ENCODE measurements around the gene EHBP1.

Gene EHBP1

DNA sequence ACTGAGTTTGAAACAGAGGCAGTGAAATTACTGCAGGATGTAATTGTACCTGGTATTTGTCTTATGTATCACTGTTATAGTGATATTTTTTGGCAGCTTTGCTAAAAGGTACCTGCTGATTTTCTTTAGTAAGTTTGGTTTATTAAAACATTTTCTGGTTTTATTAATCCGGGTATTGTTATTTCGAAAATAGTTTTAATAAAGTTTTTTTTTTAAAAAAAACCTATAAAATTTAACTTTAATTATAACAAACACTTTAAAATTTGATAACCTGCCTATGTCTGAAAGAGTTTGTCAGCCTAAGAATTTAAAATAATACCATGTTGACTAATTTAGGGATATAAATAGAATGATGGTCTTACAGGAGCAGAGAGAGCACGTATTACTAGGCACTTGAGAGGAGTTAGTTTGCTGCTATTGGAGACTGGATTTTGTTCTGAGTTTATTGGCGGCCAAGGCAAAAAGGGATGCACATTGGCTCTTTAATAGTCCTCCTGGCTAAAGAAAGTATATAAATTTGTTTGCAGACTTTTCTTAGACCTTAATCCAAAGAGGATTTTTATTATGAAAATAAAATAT lies 12.1 kb downstream of the EHBP1 start:
- TF ChIP-seq, protein P1, sequence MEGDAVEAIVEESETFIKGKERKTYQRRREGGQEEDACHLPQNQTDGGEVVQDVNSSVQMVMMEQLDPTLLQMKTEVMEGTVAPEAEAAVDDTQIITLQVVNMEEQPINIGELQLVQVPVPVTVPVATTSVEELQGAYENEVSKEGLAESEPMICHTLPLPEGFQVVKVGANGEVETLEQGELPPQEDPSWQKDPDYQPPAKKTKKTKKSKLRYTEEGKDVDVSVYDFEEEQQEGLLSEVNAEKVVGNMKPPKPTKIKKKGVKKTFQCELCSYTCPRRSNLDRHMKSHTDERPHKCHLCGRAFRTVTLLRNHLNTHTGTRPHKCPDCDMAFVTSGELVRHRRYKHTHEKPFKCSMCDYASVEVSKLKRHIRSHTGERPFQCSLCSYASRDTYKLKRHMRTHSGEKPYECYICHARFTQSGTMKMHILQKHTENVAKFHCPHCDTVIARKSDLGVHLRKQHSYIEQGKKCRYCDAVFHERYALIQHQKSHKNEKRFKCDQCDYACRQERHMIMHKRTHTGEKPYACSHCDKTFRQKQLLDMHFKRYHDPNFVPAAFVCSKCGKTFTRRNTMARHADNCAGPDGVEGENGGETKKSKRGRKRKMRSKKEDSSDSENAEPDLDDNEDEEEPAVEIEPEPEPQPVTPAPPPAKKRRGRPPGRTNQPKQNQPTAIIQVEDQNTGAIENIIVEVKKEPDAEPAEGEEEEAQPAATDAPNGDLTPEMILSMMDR (IDR thresholded peaks at IDR 0.05; ENCODE audit: low read length) = no peak
- no peak for TF ChIP-seq EZH2 (IDR thresholded peaks at IDR 0.05; ENCODE audit: borderline replicate concordance, low read length)
- no peaks in the 10 kb centered on the region for H3F3A ChIP-seq (ENCODE audit: insufficient read depth, low read length)
- peaks cover 18% of the 10 kb centered on the region for H3K36me3 ChIP-seq (ENCODE audit: insufficient read depth, low read length)
- no peak overlapping the region for H3K4me2 ChIP-seq (ENCODE audit: low read length)
- no peak overlapping the region for H3K4me3 ChIP-seq (ENCODE audit: low read depth, low read length, poor library complexity, severe bottlenecking)
- no peaks in the 10 kb centered on the region for H3K4me1 ChIP-seq (ENCODE audit: insufficient read depth, low read length, severe bottlenecking)
- H3K9me3 ChIP-seq (ENCODE audit: low read length) = no peaks in the 10 kb centered on the region; the same call in 1 of the 2 replicates
- H4K20me1 ChIP-seq (ENCODE audit: insufficient read depth, low read length) = no peaks in the 10 kb centered on the region
- H3K27me3 ChIP-seq (ENCODE audit: insufficient read depth, low read length) = no peaks in the 10 kb centered on the region
- H3K79me2 ChIP-seq (ENCODE audit: insufficient read depth, low read length) = no peaks in the 10 kb centered on the region
- H2AFZ ChIP-seq (ENCODE audit: low read length) = no peak overlapping the region
- no peak overlapping the region for H3K9ac ChIP-seq (ENCODE audit: low read length)
- H3K27ac ChIP-seq (ENCODE audit: low read depth, low read length, poor library complexity, severe bottlenecking) = no peak overlapping the region
- no peaks in the 10 kb centered on the region for H3K9me2 ChIP-seq (ENCODE audit: low read depth, low read length)

- Histone ChIP-seq H3K9me2 (ENCODE audit: low read depth, low read length) (no peaks in the 10 kb centered on the region), H3K9me3 (ENCODE audit: low read length) (no peaks in the 10 kb centered on the region; the same call in 1 of the 2 replicates), H2AFZ (ENCODE audit: low read length) (no peak overlapping the region), H3K27ac (ENCODE audit: low read depth, low read length, poor library complexity, severe bottlenecking) (no peak overlapping the region), H3K27me3 (ENCODE audit: insufficient read depth, low read length) (no peaks in the 10 kb centered on the region), H3K9ac (ENCODE audit: low read length) (no peak overlapping the region), H3K36me3 (ENCODE audit: insufficient read depth, low read length) (peaks cover 18% of the 10 kb centered on the region), H3K79me2 (ENCODE audit: insufficient read depth, low read length) (no peaks in the 10 kb centered on the region), H4K20me1 (ENCODE audit: insufficient read depth, low read length) (no peaks in the 10 kb centered on the region), H3K4me3 (ENCODE audit: low read depth, low read length, poor library complexity, severe bottlenecking) (no peak overlapping the region), H3K4me1 (ENCODE audit: insufficient read depth, low read length, severe bottlenecking) (no peaks in the 10 kb centered on the region), H3F3A (ENCODE audit: insufficient read depth, low read length) (no peaks in the 10 kb centered on the region), H3K4me2 (ENCODE audit: low read length) (no peak overlapping the region)
- TF ChIP-seq EZH2 (IDR thresholded peaks at IDR 0.05; ENCODE audit: borderline replicate concordance, low read length) = no peak
Observed at GRCh38 chr2:62718225-62718822, 12.8 kb downstream of the EHBP1 start.

DNA sequence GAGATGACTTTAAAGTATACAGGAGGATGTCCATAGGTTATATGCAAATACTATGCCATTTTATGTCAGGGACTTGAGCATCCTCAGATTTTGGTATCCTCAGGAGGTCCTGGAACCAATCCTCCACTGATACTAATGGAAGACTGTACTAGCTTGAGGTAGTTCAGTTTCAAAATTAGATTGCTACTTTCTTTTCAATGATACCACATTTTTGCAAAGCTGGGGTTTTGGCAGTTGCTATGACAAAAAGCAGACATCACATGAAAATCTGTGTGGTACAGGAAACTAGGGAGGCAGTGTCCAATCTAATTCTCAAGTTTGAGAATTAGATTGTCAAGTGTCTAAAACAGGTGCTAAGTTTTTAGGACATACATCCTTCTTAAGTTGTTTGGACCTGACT lies 14.2 kb downstream of the EHBP1 start:
- Histone ChIP-seq H4K20me1 (ENCODE audit: insufficient read depth, low read length) (no peaks in the 10 kb centered on the region), H3K9me3 (ENCODE audit: low read length) (no peaks in the 10 kb centered on the region; the same call in 1 of the 2 replicates), H3K27me3 (ENCODE audit: insufficient read depth, low read length) (no peaks in the 10 kb centered on the region)

More for the DNA sequence above, 14.2 kb downstream of the EHBP1 start:
- Histone ChIP-seq H3K4me1 (ENCODE audit: insufficient read depth, low read length, severe bottlenecking) (no peaks in the 10 kb centered on the region), H3K27ac (ENCODE audit: low read depth, low read length, poor library complexity, severe bottlenecking) (no peak overlapping the region), H3K9me2 (ENCODE audit: low read depth, low read length) (no peaks in the 10 kb centered on the region), H3K4me2 (ENCODE audit: low read length) (no peak overlapping the region), H3K79me2 (ENCODE audit: insufficient read depth, low read length) (no peaks in the 10 kb centered on the region), H3K4me3 (ENCODE audit: low read depth, low read length, poor library complexity, severe bottlenecking) (no peak overlapping the region), H3K9ac (ENCODE audit: low read length) (no peak overlapping the region), H3F3A (ENCODE audit: insufficient read depth, low read length) (no peaks in the 10 kb centered on the region), H3K36me3 (ENCODE audit: insufficient read depth, low read length) (peaks cover 18% of the 10 kb centered on the region), H2AFZ (ENCODE audit: low read length) (no peak overlapping the region)
- TF ChIP-seq EZH2 (IDR thresholded peaks at IDR 0.05; ENCODE audit: borderline replicate concordance, low read length) = no peak
- TF ChIP-seq, protein P1 (IDR thresholded peaks at IDR 0.05; ENCODE audit: low read length) = no peak
